ENCODE data around the gene ARL15. TPM values are rescaled to one million over a fixed set of nuclear protein-coding genes. Genes with fewer than 3 reads are reported as not detected.

ARL15 gene
- total and polyA plus RNA-seq, 7 experiments from 2014 or later = 9.6 to 17.1 (median 13.6) TPM

DNA sequence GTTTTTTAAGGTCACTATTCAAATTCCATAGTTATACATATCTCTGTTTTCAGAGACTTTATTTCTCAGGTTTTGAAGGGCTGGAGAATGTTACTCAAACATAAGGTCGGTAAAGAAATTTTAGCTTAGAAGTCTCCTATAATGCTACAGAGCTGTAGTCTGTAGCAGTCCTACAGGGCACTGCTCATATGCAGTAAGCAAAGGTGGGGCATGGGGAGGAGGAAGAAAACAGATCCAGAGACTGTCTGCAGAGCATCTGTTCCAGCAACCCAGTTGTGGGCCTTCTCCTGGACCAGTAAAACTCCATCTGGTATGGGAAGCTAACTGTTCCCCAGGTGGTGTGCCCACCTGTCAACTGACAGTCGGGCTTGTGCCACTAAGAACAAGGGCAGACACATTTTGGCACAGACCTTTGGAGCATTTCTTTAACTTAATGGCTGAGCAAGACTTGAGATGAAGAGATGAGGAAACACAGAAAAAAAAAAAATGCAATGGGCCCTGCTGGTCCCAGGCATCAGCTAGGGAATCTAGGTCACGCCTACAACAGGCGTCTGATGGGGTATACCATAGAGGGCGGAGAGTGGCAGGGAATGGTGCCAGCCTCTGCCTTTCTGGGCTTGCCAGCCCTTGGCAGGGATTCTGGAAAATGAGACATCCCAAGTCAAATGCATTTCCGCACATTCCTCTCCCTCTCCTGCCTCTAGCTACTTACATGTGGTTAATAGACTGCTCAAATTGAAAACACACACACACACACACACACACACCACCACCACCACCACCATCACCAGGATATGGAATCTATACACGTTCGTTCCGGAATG lies 218.9 kb downstream of the ARL15 start:
- ATAC-seq = no peak
- DNase-seq = no peak
- intact Hi-C loops (cut with micrococcal nuclease) = no loop called here
- Histone ChIP-seq H3K27me3 (ENCODE audit: control insufficient read depth in 2 of 2, insufficient read depth in 2 of 2, low read length in 2 of 2) (no peaks in the 10 kb centered on the region), H3K36me3 (ENCODE audit: control insufficient read depth in 2 of 3, insufficient read depth in 3 of 3, low read length in 3 of 3) (no peaks in the 10 kb centered on the region), H3K4me1 (ENCODE audit: control insufficient read depth in 2 of 2, insufficient read depth in 2 of 2, low read length in 2 of 2) (no peaks in the 10 kb centered on the region), H3K9me3 (ENCODE audit: control insufficient read depth in 2 of 3, low read length in 3 of 3) (no peaks in the 10 kb centered on the region), H3K4me3 (ENCODE audit: low read length) (no peak overlapping the region), H3K27ac (ENCODE audit: low read depth, low read length) (no peak overlapping the region)
- CTCF ChIA-PET = interaction anchor here (0.7 kb wide), 1 partner anchor 842 kb away, joined by 4 read pairs; no protein-coding TSS in a partner anchor
- no peak overlapping the region for H3K27ac Mint-ChIP-seq
- POLR2A ChIA-PET = no interaction called here
- H3K9me3 Mint-ChIP-seq = no peaks in the 10 kb centered on the region
- no peaks in the 10 kb centered on the region for H3K4me1 Mint-ChIP-seq
- peaks cover 0 to 37% (median 15%) of the 10 kb centered on the region in 5 donors for H3K36me3 Mint-ChIP-seq
- H3K27me3 Mint-ChIP-seq = no peaks in the 10 kb centered on the region
- no peak overlapping the region for H3K4me3 Mint-ChIP-seq

- no peaks in the 10 kb centered on the region for H3K27me3 ChIP-seq (ENCODE audit: control insufficient read depth in 2 of 2, insufficient read depth in 2 of 2, low read length in 2 of 2)
- intact Hi-C loops (cut with micrococcal nuclease) = no loop called here
- H3K27me3 Mint-ChIP-seq = no peaks in the 10 kb centered on the region
- no peak overlapping the region for H3K4me3 ChIP-seq (ENCODE audit: low read length)
- ChIA-PET CTCF (no interaction called here), POLR2A (no interaction called here)
- no peaks in the 10 kb centered on the region for H3K36me3 ChIP-seq (ENCODE audit: control insufficient read depth in 2 of 3, insufficient read depth in 3 of 3, low read length in 3 of 3)
- H3K4me1 Mint-ChIP-seq = no peaks in the 10 kb centered on the region
- DNase-seq (no peak), ATAC-seq (no peak)
- no peak overlapping the region for H3K4me3 Mint-ChIP-seq
- H3K27ac ChIP-seq (ENCODE audit: low read depth, low read length) = no peak overlapping the region
- no peak overlapping the region for H3K27ac Mint-ChIP-seq
- no peaks in the 10 kb centered on the region for H3K9me3 Mint-ChIP-seq
- no peaks in the 10 kb centered on the region for H3K9me3 ChIP-seq (ENCODE audit: control insufficient read depth in 2 of 3, low read length in 3 of 3)
- peaks cover 0 to 37% (median 17%) of the 10 kb centered on the region in 5 donors for H3K36me3 Mint-ChIP-seq
- H3K4me1 ChIP-seq (ENCODE audit: control insufficient read depth in 2 of 2, insufficient read depth in 2 of 2, low read length in 2 of 2) = no peaks in the 10 kb centered on the region
These were observed 219.8 kb downstream of the ARL15 start for GRCh38 chr5:54090495-54091120.

DNA sequence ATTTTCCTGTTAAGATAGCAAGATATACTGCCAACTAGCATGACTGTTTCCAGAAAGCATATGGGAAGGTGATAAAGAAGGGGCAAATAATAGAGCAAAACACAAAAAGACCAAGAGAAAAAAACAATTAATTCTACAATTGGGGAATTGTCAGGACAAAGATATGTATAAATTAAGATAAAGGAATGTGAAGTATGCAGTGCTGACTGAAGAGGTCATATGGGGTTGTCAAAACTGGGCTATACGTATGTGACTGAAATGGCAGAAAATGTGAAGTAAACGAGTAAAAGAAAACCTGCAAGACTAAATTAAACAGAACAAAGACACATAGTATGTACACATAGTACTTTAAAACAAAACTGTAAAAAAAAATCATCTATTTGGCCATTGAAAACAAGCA lies 222.3 kb downstream of the ARL15 start:
- Mint-ChIP-seq H3K4me1 (no peaks in the 10 kb centered on the region), H3K36me3 (peaks cover 0 to 41% (median 22%) of the 10 kb centered on the region in 5 donors), H3K27ac (no peak overlapping the region), H3K4me3 (no peak overlapping the region), H3K27me3 (no peaks in the 10 kb centered on the region), H3K9me3 (no peaks in the 10 kb centered on the region)
- ATAC-seq (no peak), DNase-seq (no peak)
- Histone ChIP-seq H3K4me3 (ENCODE audit: low read length) (no peak overlapping the region), H3K27me3 (ENCODE audit: control insufficient read depth in 2 of 2, insufficient read depth in 2 of 2, low read length in 2 of 2) (no peaks in the 10 kb centered on the region), H3K9me3 (ENCODE audit: control insufficient read depth in 2 of 3, low read length in 3 of 3) (no peaks in the 10 kb centered on the region), H3K27ac (ENCODE audit: low read depth, low read length) (no peak overlapping the region), H3K36me3 (ENCODE audit: control insufficient read depth in 2 of 3, insufficient read depth in 3 of 3, low read length in 3 of 3) (no peaks in the 10 kb centered on the region), H3K4me1 (ENCODE audit: control insufficient read depth in 2 of 2, insufficient read depth in 2 of 2, low read length in 2 of 2) (no peaks in the 10 kb centered on the region)
- ChIA-PET CTCF (no interaction called here), POLR2A (no interaction called here)
- intact Hi-C loops (cut with micrococcal nuclease) = no loop called here

DNA sequence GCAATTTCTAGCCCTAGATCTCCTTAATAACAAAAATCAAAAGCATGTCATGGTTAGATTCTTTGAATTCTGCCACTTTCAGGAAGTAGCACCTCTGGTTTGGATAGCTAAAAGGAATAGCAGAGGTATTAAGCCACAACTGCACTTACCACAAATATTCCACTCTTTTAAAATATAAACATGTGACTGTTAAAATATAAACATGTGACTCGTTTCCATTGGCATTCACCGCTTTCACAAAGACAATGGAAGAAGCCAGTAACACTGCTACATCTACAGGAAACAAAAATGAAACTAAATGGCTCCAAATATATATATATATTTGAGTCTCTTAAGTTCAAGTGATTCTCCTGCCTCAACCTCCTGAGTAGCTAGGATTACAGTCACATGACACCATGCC lies 222.9 kb downstream of the ARL15 start:
- Mint-ChIP-seq H3K36me3 (peaks cover 0 to 41% (median 22%) of the 10 kb centered on the region in 5 donors), H3K27me3 (no peaks in the 10 kb centered on the region), H3K4me1 (no peaks in the 10 kb centered on the region), H3K9me3 (no peaks in the 10 kb centered on the region), H3K4me3 (no peak overlapping the region), H3K27ac (no peak overlapping the region)
- Histone ChIP-seq H3K9me3 (ENCODE audit: control insufficient read depth in 2 of 3, low read length in 3 of 3) (no peaks in the 10 kb centered on the region), H3K27ac (ENCODE audit: low read depth, low read length) (no peak overlapping the region), H3K27me3 (ENCODE audit: control insufficient read depth in 2 of 2, insufficient read depth in 2 of 2, low read length in 2 of 2) (no peaks in the 10 kb centered on the region), H3K4me1 (ENCODE audit: control insufficient read depth in 2 of 2, insufficient read depth in 2 of 2, low read length in 2 of 2) (no peaks in the 10 kb centered on the region), H3K36me3 (ENCODE audit: control insufficient read depth in 2 of 3, insufficient read depth in 3 of 3, low read length in 3 of 3) (no peaks in the 10 kb centered on the region), H3K4me3 (ENCODE audit: low read length) (no peak overlapping the region)
- no peak for DNase-seq
- ChIA-PET CTCF (no interaction called here), POLR2A (no interaction called here)
- intact Hi-C loops (cut with micrococcal nuclease) = no loop called here
- no peak for ATAC-seq

DNA sequence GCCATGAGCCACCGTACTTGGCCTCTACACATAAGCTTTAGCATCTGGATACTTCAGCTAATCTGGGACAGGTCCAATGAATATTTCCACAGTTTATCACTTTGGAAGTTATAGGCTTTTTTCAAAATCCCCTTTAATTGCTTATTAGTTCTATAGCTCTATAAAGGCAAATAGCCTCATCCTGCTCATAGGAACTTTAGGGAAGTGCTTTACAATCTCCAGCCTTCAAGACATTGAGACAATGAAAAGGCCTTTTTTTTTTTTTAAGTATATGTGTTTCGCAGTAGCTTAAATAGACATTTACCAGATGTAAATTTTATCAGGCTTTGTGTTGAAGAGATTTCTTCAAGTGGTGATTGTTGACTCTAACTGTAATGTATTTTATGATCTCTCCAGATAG lies 224.2 kb downstream of the ARL15 start:
- POLR2A ChIA-PET = no interaction called here
- peaks cover 0 to 6% (median 0%) of the 10 kb centered on the region in 11 donors for H3K9me3 Mint-ChIP-seq
- no peaks in the 10 kb centered on the region for H3K27me3 ChIP-seq (ENCODE audit: control insufficient read depth in 2 of 2, insufficient read depth in 2 of 2, low read length in 2 of 2)
- no peaks in the 10 kb centered on the region for H3K36me3 ChIP-seq (ENCODE audit: control insufficient read depth in 2 of 3, insufficient read depth in 3 of 3, low read length in 3 of 3)
- H3K27ac ChIP-seq (ENCODE audit: low read depth, low read length) = no peak overlapping the region
- no peaks in the 10 kb centered on the region for H3K27me3 Mint-ChIP-seq
- H3K4me1 ChIP-seq (ENCODE audit: control insufficient read depth in 2 of 2, insufficient read depth in 2 of 2, low read length in 2 of 2) = no peaks in the 10 kb centered on the region
- peaks cover 0 to 5% (median 0%) of the 10 kb centered on the region in 7 donors for H3K4me1 Mint-ChIP-seq
- H3K4me3 Mint-ChIP-seq = no peak overlapping the region
- no peak overlapping the region for H3K4me3 ChIP-seq (ENCODE audit: low read length)
- peaks cover 0 to 46% (median 24%) of the 10 kb centered on the region in 5 donors for H3K36me3 Mint-ChIP-seq
- intact Hi-C loops (cut with micrococcal nuclease) = no loop called here
- no peaks in the 10 kb centered on the region for H3K9me3 ChIP-seq (ENCODE audit: control insufficient read depth in 2 of 3, low read length in 3 of 3)
- H3K27ac Mint-ChIP-seq = no peak overlapping the region
- ATAC-seq (no peak), DNase-seq (no peak)
- CTCF ChIA-PET = no interaction called here

DNA sequence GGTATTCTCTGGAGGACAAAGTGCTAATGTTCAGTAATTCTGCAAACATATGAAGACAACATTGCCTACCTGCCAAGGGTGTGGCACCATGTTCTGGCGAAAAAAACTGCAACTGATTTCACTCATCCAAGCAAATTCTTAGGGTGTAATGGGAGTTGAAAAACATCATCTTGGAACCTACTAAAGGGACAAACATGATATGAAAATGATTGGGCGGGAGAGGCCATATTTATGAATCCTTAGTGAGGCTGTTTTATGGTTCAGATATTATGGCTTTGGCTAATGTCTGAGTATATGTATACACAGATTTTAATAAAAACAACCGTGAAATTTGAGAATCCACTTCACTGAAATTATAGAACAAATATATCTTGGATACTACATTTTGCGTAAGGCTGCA lies 225.7 kb downstream of the ARL15 start:
- DNase-seq = no peak
- ChIA-PET POLR2A (no interaction called here), CTCF (no interaction called here)
- intact Hi-C loops (cut with micrococcal nuclease) = no loop called here
- peaks cover 0 to 6% (median 0%) of the 10 kb centered on the region in 11 donors for H3K9me3 Mint-ChIP-seq
- no peaks in the 10 kb centered on the region for H3K27me3 Mint-ChIP-seq
- H3K9me3 ChIP-seq (ENCODE audit: control insufficient read depth in 2 of 3, low read length in 3 of 3) = no peaks in the 10 kb centered on the region
- no peak overlapping the region for H3K4me3 Mint-ChIP-seq
- no peaks in the 10 kb centered on the region for H3K36me3 ChIP-seq (ENCODE audit: control insufficient read depth in 2 of 3, insufficient read depth in 3 of 3, low read length in 3 of 3)
- no peaks in the 10 kb centered on the region for H3K4me1 ChIP-seq (ENCODE audit: control insufficient read depth in 2 of 2, insufficient read depth in 2 of 2, low read length in 2 of 2)
- H3K27ac ChIP-seq (ENCODE audit: low read depth, low read length) = no peak overlapping the region
- H3K27me3 ChIP-seq (ENCODE audit: control insufficient read depth in 2 of 2, insufficient read depth in 2 of 2, low read length in 2 of 2) = no peaks in the 10 kb centered on the region
- no peak for ATAC-seq
- peaks cover 0 to 6% (median 0%) of the 10 kb centered on the region in 7 donors for H3K4me1 Mint-ChIP-seq
- no peak overlapping the region for H3K27ac Mint-ChIP-seq
- peaks cover 0 to 43% (median 17%) of the 10 kb centered on the region in 5 donors for H3K36me3 Mint-ChIP-seq
- no peak overlapping the region for H3K4me3 ChIP-seq (ENCODE audit: low read length)

DNA sequence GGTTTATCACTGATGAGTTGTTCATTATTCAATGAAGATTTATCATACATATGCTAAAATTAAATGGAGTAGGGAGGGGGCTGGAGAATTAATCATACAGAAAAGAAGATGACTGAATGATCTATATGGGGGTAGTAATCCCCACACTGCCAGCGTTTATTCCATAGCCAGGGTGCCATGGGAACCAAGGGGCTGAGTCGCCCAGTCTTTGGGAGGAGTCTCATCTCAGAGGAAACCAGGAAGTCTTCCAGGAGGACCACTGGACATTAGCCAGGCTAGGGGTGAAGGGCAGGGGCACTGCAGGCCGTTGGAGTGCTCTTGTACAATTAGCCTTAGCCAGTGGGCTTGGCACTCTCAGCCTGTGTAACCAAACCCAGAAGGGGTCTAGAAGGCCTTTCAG lies 226.5 kb downstream of the ARL15 start:
- H3K4me1 ChIP-seq (ENCODE audit: control insufficient read depth in 2 of 2, insufficient read depth in 2 of 2, low read length in 2 of 2) = no peaks in the 10 kb centered on the region
- Mint-ChIP-seq H3K27me3 (no peaks in the 10 kb centered on the region), H3K36me3 (peaks cover 0 to 43% (median 17%) of the 10 kb centered on the region in 5 donors), H3K27ac (no peak overlapping the region), H3K4me3 (no peak overlapping the region), H3K4me1 (peaks cover 0 to 6% (median 0%) of the 10 kb centered on the region in 7 donors), H3K9me3 (peaks cover 0 to 6% (median 0%) of the 10 kb centered on the region in 11 donors)
- ChIA-PET CTCF (no interaction called here), POLR2A (no interaction called here)
- no peak overlapping the region for H3K4me3 ChIP-seq (ENCODE audit: low read length)
- no peaks in the 10 kb centered on the region for H3K36me3 ChIP-seq (ENCODE audit: control insufficient read depth in 2 of 3, insufficient read depth in 3 of 3, low read length in 3 of 3)
- ATAC-seq = no peak
- intact Hi-C loops (cut with micrococcal nuclease) = no loop called here
- H3K27me3 ChIP-seq (ENCODE audit: control insufficient read depth in 2 of 2, insufficient read depth in 2 of 2, low read length in 2 of 2) = no peaks in the 10 kb centered on the region
- no peaks in the 10 kb centered on the region for H3K9me3 ChIP-seq (ENCODE audit: control insufficient read depth in 2 of 3, low read length in 3 of 3)
- H3K27ac ChIP-seq (ENCODE audit: low read depth, low read length) = no peak overlapping the region
- no peak for DNase-seq

All from naive thymus-derived CD4-positive, alpha-beta T cell (primary cell).